T-helper 2 cell treated with Interferon-gamma antibody and Interleukin-4, amounts not matched to agents 100 ng/mL and 5 ng/mL, for 36 hours (primary cell): ENCODE results near the gene SERPINE2. TPM values are rescaled to one million over a fixed set of nuclear protein-coding genes. Genes with fewer than 3 reads are reported as not detected.
"Not testable (repeated sequence)": the region's sequence is repeated elsewhere in the genome, so short reads cannot be mapped to it uniquely, and the experiment has no call there.

ENCODE experiments used
- intact Hi-C: fragments of 100-400 bp; cut with micrococcal nuclease; formaldehyde crosslinking; loops from one replicate; pipeline ENCODE4 v1.15.1; 2023
- total RNA-seq: library from RNA; stranded (reverse); gene quantifications from 2 replicates; pipeline ENCODE4 v1.2.3, GENCODE V29; 2022

SERPINE2 gene
- total RNA-seq, 1 donor from 2014 or later, result 14.4 TPM

DNA sequence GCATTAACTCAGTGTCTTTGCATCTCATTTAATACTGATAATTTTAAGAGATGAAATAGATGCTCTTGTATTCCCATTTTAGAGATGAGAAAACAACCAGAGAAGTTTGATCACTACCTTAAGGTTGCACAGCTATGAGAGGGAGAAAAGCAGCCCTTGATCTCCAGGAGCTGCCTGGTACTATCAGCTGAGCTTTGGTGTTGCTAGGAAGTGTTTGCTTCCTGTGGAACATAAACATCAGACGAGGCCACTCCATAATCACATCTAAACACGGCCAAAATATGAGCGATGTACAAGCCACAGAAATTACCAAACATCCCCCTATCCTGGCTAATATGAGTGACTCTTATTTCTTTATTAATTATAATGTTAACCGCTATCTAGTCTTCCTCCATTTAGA is 93.3 kb downstream of the SERPINE2 start:
- intact Hi-C loops, result loop anchor here (1.0 to 2.0 kb wide), 3 partner anchors 12 to 185 kb away; partner anchors contain the start of gene MRPL44

- intact Hi-C loops, result loop anchor here (1.0 to 5.0 kb wide), 4 partner anchors 12 to 184 kb away; partner anchors contain the start of gene MRPL44
Measured at GRCh38 chr2:223944703-223945531, 94.2 kb downstream of the SERPINE2 start, which contains the start of gene WDFY1. TSS of gene WDFY1 (minus strand) at chr2:223945335. CDS start at chr2:223945284, 51 bp downstream.

- intact Hi-C loops, result loop anchor here (2.0 to 5.0 kb wide), 2 partner anchors 47 to 183 kb away; no protein-coding TSS in a partner anchor
Measured at GRCh38 chr2:223944166-223944702, 94.9 kb downstream of the SERPINE2 start.

- intact Hi-C loops, result loop anchor here (2.0 to 5.0 kb wide), 2 partner anchors 46 to 183 kb away; no protein-coding TSS in a partner anchor
Measured at GRCh38 chr2:223943561-223944008, 95.5 kb downstream of the SERPINE2 start.

GRCh38 chr2:223943135-223943534 is 96.0 kb downstream of the SERPINE2 start:
- intact Hi-C loops, result loop anchor here (5.0 kb wide), 1 partner anchor 46 kb away; no protein-coding TSS in a partner anchor

- intact Hi-C loops, result loop anchor here (2.0 to 5.0 kb wide), 2 partner anchors 15 to 44 kb away; partner anchors contain the start of gene MRPL44
Measured at GRCh38 chr2:223941579-223942277, 97.4 kb downstream of the SERPINE2 start.

DNA sequence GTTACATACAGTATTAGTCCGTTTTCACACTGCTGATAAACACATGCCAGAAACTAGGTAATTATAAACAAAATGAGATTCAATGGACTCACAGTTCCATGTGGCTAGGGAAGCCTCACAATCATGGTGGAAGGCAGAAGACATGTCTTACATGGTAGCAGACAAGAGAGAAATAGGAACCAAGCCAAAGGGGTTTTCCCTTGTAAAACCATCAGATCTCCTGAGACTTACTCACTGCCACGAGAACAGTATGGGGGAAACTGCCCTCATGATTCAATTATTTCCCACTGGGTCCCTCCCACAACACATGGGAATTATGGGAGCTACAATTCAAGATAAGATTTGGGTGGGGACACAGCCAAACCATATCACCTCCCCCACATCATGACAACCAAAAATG is 99.6 kb downstream of the SERPINE2 start:
- intact Hi-C loops, result not testable (repeated sequence)

- intact Hi-C loops, result loop anchor here (1.0 kb wide), 1 partner anchor 8 kb away; no protein-coding TSS in a partner anchor
Measured at GRCh38 chr2:223937535-223937934, 101.6 kb downstream of the SERPINE2 start.

GRCh38 chr2:223936862-223937326 is 102.2 kb downstream of the SERPINE2 start:
- intact Hi-C loops, result loop anchor here (1.0 kb wide), 1 partner anchor 8 kb away; no protein-coding TSS in a partner anchor

DNA sequence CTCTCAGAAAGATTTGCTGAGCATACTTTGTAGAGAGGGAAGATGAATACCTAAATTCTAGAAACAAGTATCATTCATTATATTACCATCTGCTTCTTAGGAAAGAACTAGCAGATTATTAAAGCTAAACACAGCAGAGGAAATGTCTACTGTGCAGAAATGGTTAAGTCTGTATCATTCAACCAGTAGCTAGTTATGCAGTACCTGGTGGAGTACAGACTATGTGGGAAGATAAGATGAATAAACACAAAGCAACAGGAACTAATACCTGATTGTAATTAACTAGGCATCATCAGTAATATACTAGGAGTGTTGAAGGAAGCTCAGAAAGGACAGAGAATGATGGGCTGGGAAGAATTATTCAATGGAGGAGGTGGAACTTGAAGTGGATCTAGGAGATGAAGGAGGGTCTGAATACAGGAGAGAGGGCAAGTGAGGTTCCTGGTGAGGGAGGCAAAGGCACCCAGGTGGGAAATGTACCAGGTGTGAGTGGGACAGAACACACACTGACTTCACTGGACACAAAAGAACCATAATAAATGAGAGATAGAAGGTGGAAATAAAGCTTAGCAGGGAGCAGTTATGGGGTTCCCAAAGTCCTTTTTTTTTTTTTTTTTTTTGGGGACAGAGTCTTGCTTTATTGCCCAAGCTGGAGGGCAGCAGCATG is 103.5 kb downstream of the SERPINE2 start:
- intact Hi-C loops, result no loop called here

DNA sequence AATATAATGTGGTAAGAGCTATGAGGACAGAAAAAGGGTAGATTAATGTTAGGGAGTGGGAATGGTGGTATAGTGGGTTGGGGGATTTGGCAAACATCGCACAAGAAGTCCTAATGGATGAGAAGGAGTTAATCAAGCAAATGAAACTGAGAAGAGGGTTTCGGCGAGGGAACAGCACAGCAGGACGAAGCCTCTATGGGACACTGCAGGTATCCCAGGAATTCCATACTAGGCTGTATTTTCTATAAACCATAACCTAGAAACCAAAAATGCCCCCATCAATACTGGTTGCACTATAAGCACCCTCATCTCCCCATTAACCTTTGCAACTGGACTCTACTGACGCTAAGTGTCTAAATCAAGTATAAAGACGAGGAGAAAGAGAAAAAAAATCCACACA is 104.2 kb downstream of the SERPINE2 start:
- intact Hi-C loops, result no loop called here

DNA sequence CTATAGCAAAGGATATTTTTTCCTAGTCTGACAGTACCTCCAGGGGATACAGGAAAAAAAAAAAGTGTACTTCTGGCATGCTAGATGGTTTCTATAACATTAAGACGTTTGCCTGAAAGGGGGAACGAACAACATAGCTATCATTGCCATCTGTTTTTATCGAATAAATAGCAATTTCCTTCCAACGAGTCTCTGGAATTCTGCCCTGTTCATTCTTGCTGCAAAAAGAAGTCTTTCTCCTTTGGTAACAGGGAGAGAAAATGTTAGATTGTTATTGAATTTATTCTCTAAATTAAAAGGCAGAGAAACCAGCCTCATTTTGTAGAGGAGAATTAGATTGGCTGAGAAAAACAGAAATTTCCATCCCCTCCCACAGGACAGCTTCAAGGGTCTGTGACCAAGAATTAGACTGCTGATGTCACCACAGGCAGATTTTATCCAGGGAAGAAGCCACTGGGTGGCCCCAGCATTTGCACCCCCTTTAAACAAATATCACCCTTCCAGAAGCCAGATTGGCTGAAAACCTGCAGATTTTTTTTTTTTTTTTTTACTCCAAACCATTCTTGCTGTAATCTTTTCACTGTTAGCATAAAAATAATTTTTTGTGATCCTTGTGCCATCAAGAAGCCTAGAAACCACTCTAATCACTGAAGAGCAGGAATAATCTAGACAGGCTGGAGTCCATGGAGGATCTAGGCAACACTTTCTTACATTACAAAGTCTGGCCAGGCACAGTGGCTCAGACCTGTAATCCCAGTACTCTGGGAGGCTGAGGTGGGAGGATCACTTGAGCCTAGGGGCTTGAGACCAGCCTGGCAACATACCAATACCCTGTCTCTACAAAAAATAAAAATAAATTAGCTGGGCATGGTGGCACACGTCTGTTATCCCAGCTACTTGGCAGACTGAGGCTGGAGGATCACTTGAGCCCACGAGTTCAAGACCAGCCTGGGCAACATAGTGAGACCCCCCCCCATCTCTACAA is 106.0 kb downstream of the SERPINE2 start:
- intact Hi-C loops, result no loop called here

GRCh38 chr2:223930103-223930976 is 108.7 kb downstream of the SERPINE2 start:
- intact Hi-C loops, result no loop called here

GRCh38 chr2:223929571-223930102 is 109.4 kb downstream of the SERPINE2 start:
- intact Hi-C loops, result loop anchor here (1.0 kb wide), 3 partner anchors 8 to 28 kb away; partner anchors contain the start of genes MRPL44 and WDFY1

DNA sequence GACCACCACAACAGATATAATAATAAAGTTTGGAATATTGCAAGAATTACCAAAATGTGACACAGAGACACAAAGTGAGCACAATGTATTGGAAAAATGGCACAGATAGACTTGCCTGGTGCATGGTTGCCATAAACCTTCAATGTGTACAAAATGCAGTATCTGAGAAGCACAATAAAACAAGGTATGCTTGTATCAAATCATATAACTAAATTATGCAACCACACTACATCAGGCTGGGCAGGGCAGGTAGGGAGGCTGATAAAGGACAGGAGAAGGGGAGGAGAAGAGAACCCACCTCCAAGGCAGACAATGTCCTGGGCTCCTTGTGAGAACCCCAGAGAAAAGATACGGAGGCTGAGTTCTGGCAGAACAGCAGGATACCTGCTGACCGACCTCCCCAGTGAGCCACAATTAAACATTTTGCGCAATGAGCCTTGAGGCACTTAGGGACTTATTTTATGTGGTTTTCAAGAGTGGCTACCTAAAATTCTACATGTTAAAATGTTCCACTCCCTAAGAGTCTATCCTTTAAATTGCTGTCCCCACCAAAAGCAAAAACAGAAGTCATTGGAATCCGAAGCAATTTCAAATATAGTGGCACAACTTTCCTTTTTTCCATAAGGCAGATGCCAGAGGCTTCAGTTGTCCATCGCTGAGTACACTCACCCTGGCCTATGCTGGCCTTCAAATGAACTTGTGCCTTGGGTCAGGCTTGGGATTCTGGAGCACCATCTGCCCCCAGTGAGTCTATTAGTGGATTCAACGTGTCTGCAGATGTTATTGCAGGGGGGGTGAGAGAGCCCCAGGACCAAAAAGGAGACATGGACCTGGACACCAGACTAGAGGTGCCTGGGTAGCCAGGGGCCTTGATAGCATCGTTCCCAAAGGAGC is 110.7 kb downstream of the SERPINE2 start:
- intact Hi-C loops, result loop anchor here (1.0 kb wide), 3 partner anchors 9 to 29 kb away; partner anchors contain the start of genes MRPL44 and WDFY1

DNA sequence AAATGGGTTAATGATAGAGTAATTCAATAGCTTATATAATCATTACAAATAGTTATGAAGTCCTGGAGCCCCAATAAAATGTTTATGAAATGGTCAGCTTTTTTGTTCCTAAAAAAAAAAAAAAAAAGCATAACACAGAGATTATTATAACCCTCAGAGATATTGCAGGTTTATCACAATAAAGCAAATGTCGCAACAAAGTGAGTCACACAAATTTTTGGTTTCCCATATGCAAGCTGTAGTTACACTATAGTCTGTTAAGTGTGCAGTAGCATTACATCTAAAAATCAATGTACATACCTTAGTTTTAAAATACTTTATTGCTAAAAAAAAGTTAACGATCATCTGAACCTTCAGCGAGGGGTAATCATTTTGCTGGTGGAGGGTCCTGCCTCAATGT is 114.0 kb downstream of the SERPINE2 start:
- intact Hi-C loops, result no loop called here
